Suprapubic skin (tissue), 4 donors: ENCODE measurements around the gene PPP3CB. TPM values are rescaled to one million over a fixed set of nuclear protein-coding genes. Genes with fewer than 3 reads are reported as not detected.

Experiments used
- DNase-seq, 2 donors: peaks; one replicate each; pipeline ENCODE4 v3.0.0-alpha.2; 2019; ENCODE audit warnings: low spot score in 2 of 2
- H3K27ac ChIP-seq: fragments of 200-600 bp; sonication (generic); one replicate; pipeline ENCODE4 v1.5.1; 2019
- H3K27me3 ChIP-seq: fragments of 200-600 bp; sonication (generic); one replicate; pipeline ENCODE4 v1.5.1; 2019
- H3K36me3 ChIP-seq: fragments of 200-600 bp; sonication (generic); one replicate; pipeline ENCODE4 v1.5.1; 2019
- H3K4me1 ChIP-seq: fragments of 200-600 bp; sonication (generic); one replicate; pipeline ENCODE4 v1.5.1; 2019
- H3K4me3 ChIP-seq: fragments of 200-600 bp; sonication (generic); one replicate; pipeline ENCODE4 v1.5.1; 2019; ENCODE audit warnings: mild to moderate bottlenecking
- H3K9me3 ChIP-seq: fragments of 200-600 bp; sonication (generic); one replicate; pipeline ENCODE4 v1.5.1; 2019
- EP300 ChIP-seq: sonication (generic); formaldehyde crosslinking; IDR thresholded peaks from one replicate; pipeline ENCODE4 v1.6.1; 2017; ENCODE audit warnings: antibody characterized with exemption
- POLR2A ChIP-seq, 2 donors: fragments of 450-650 bp; IDR thresholded peaks; one replicate each; pipeline ENCODE4 v1.6.1; 2017; ENCODE audit warnings: antibody characterized with exemption in 2 of 2, mild to moderate bottlenecking in 2 of 2, moderate library complexity in 2 of 2
- POLR2AphosphoS5 ChIP-seq, 3 donors: sonication (generic); formaldehyde crosslinking; IDR thresholded peaks; one replicate each; pipeline ENCODE4 v1.6.1; 2017; ENCODE audit warnings: antibody characterized with exemption in 3 of 3
- WGBS: methylation state at CpG from one replicate; pipeline ENCODE4 v1.1.5; 2018; 5-methylcytosine and 5-hydroxymethylcytosine counted together
- total RNA-seq, 4 donors: library from RNA; depleted of rRNA; stranded (reverse); fragments of >200 nt; gene quantifications; one replicate each; pipeline ENCODE4 v1.1.0, GENCODE V29; 2016
- TF ChIP-seq, protein P1 (sequence below), 2 donors: fragments of 200-600 bp in 1 of 2; fragments of 450-650 bp in 1 of 2; sonication (generic) in 1 of 2; IDR thresholded peaks; one replicate each; pipeline ENCODE4 v1.5.1; 2016 to 2019; ENCODE audit warnings: antibody characterized with exemption in 2 of 2, mild to moderate bottlenecking in 1 of 2, moderate library complexity in 1 of 2

PPP3CB gene
- total RNA-seq, 4 donors from 2014 or later = 24.9 to 45.4 (median 30.5) TPM

DNA sequence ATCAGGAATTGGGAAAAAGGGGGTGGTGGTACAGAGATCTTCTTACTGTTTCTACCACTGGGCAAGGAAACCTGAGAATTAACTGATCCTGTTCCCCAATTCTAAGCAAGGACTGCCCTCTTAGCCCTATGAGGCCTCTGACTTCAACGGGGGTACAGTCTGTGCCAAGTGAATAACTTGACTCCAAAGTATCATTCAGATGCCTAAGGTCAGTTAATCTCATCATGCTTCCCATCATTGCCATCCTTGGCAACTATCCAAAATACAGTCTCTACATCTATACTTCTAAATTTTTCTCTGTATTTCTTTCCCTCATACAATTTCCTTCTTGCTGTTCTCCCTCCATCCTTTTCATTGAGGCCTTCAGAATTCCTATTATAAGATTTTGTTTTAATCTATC is 10.5 kb downstream of the PPP3CB start:
- 73% methylated on average over 1 of the region's 1 CpG for whole genome bisulfite sequencing
- TF ChIP-seq, protein P1, sequence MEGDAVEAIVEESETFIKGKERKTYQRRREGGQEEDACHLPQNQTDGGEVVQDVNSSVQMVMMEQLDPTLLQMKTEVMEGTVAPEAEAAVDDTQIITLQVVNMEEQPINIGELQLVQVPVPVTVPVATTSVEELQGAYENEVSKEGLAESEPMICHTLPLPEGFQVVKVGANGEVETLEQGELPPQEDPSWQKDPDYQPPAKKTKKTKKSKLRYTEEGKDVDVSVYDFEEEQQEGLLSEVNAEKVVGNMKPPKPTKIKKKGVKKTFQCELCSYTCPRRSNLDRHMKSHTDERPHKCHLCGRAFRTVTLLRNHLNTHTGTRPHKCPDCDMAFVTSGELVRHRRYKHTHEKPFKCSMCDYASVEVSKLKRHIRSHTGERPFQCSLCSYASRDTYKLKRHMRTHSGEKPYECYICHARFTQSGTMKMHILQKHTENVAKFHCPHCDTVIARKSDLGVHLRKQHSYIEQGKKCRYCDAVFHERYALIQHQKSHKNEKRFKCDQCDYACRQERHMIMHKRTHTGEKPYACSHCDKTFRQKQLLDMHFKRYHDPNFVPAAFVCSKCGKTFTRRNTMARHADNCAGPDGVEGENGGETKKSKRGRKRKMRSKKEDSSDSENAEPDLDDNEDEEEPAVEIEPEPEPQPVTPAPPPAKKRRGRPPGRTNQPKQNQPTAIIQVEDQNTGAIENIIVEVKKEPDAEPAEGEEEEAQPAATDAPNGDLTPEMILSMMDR (IDR thresholded peaks at IDR 0.05) = no peak
- no peak for TF ChIP-seq EP300
- no peak for TF ChIP-seq POLR2AphosphoS5 (IDR thresholded peaks at IDR 0.05)
- TF ChIP-seq POLR2A (IDR thresholded peaks at IDR 0.05) = no peak

DNA sequence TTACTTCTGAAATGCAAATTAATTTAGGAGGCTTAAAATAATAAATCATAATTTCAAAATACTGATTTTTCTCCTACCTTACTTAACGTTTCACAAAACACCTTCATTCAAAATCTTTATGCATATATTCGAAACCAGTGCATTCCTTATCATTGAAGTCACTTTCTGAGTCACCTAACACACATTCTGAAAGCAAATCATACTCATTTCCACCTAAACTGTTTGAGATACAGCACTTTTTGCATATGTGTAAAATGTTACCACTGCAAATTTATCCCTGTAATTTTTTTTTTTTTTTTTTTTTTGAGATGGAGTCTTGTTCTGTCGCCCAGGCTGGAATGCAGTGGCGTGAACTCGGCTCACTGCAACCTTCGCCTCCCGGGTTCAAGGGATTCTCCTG is 15.7 kb downstream of the PPP3CB start:
- Histone ChIP-seq H3K9me3 (no peaks in the 10 kb centered on the region), H3K36me3 (peaks cover 49% of the 10 kb centered on the region), H3K27me3 (no peaks in the 10 kb centered on the region), H3K4me1 (no peaks in the 10 kb centered on the region), H3K4me3 (no peak overlapping the region), H3K27ac (no peak overlapping the region)
- TF ChIP-seq POLR2AphosphoS5 (IDR thresholded peaks at IDR 0.05) (no peak), POLR2A (IDR thresholded peaks at IDR 0.05) (no peak), EP300 (no peak)
- TF ChIP-seq, protein P1 (IDR thresholded peaks at IDR 0.05) = no peak
- WGBS = 82% methylated on average over 7 of the region's 7 CpGs
- DNase-seq = no peak

More for the DNA sequence above, 10.5 kb downstream of the PPP3CB start:
- Histone ChIP-seq H3K4me1 (peaks cover 5% of the 10 kb centered on the region), H3K27me3 (no peaks in the 10 kb centered on the region), H3K36me3 (peaks cover 9% of the 10 kb centered on the region), H3K4me3 (no peak overlapping the region), H3K9me3 (no peaks in the 10 kb centered on the region), H3K27ac (no peak overlapping the region)
- no peak for DNase-seq

DNA sequence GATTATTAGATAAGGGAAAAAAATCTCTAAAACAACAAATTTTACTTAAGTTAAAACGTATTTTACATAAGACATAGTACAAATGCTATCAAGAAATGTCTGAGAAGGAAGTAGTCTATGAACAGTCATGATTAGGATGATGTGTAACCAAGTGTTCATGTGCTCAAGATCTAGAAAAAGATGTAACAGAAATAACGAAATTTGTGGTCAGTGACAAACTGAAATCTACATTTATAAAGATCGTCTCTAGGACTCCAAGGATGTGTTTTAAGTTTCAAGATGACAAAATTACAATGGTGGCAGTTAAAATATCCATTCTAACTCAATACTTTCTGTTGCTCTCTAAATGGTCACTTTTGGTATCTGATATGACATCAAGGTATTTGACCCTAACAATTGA is 17.2 kb downstream of the PPP3CB start:
- no peak overlapping the region for H3K4me3 ChIP-seq
- H3K27ac ChIP-seq = no peak overlapping the region
- no peak for TF ChIP-seq POLR2A (IDR thresholded peaks at IDR 0.05)
- TF ChIP-seq EP300 = no peak
- no peak for TF ChIP-seq POLR2AphosphoS5 (IDR thresholded peaks at IDR 0.05)
- TF ChIP-seq, protein P1 (IDR thresholded peaks at IDR 0.05) = no peak
- no peaks in the 10 kb centered on the region for H3K4me1 ChIP-seq
- H3K36me3 ChIP-seq = peaks cover 64% of the 10 kb centered on the region
- WGBS = 84% methylated on average over 3 of the region's 3 CpGs
- no peaks in the 10 kb centered on the region for H3K27me3 ChIP-seq
- no peaks in the 10 kb centered on the region for H3K9me3 ChIP-seq
- no peak for DNase-seq

DNA sequence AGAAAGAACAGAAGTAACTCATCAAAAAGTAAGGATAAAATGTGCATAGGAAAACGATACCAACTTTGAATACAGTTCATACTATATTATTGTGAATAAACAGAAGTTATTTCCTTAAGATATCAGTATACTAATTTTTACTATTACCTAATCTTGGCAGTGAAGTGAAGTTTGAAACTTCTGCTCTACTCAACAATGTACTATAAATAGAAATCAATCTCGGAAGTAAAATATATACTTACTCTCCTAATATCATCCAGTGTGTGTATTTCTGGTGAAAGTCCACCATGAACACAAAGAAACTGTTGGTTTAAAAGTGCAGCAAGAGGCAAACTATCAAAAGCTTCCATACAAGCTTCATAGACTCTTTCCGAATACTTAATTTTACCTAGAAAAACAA is 24.6 kb downstream of the PPP3CB start:
- Histone ChIP-seq H3K27me3 (no peaks in the 10 kb centered on the region), H3K27ac (no peak overlapping the region), H3K4me3 (no peak overlapping the region), H3K36me3 (peaks cover 91% of the 10 kb centered on the region), H3K9me3 (no peaks in the 10 kb centered on the region), H3K4me1 (peaks cover 2% of the 10 kb centered on the region)
- TF ChIP-seq, protein P1 (IDR thresholded peaks at IDR 0.05) = no peak
- TF ChIP-seq POLR2A (IDR thresholded peaks at IDR 0.05) = no peak
- TF ChIP-seq POLR2AphosphoS5 (IDR thresholded peaks at IDR 0.05) = no peak
- no peak for TF ChIP-seq EP300
- no peak for DNase-seq
- WGBS = 82% methylated on average over 3 of the region's 3 CpGs

DNA sequence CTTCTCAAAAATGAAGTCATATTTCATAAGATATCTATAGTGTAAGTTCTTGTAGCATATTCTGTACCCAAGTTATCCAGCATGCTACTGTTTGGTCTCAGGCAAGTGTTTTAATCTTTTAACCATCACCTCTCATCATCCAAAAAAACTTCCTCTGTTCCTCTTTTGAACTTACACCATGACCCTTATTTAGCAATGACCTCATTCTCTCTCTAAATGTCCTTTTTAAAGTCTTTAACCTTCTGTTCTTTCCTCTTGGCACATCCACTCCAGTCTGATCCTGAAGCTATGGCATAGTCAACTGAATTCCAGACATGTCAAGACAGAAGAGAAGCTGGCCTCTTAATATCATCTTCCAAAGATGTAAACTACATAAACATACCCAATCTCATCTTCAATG is 26.2 kb downstream of the PPP3CB start:
- H3K9me3 ChIP-seq = no peaks in the 10 kb centered on the region
- H3K4me3 ChIP-seq = no peak overlapping the region
- H3K27me3 ChIP-seq = no peaks in the 10 kb centered on the region
- TF ChIP-seq POLR2A (IDR thresholded peaks at IDR 0.05) = no peak
- TF ChIP-seq EP300 = no peak
- TF ChIP-seq, protein P1 (IDR thresholded peaks at IDR 0.05) = no peak
- no peak for TF ChIP-seq POLR2AphosphoS5 (IDR thresholded peaks at IDR 0.05)
- H3K27ac ChIP-seq = no peak overlapping the region
- no peak for DNase-seq
- H3K36me3 ChIP-seq = peaks cover 86% of the 10 kb centered on the region
- peaks cover 2% of the 10 kb centered on the region for H3K4me1 ChIP-seq
